ENCODE results near the gene SERPINA5.

SERPINA5 gene

GRCh38 chr14:94615823-94616570, 34.8 kb downstream of the SERPINA5 start (continued):
- TF ChIP-seq ZNF148 (tag by site-specific recombination; IDR thresholded peaks at IDR 0.05; ENCODE audit: borderline replicate concordance) (no peak), ZNF140 (tag by site-specific recombination; IDR thresholded peaks at IDR 0.05) (no peak)

GRCh38 chr14:94617366-94617941, 36.2 kb downstream of the SERPINA5 start:
- H3K9me3 ChIP-seq (ENCODE audit: control insufficient read depth, insufficient read depth, low read depth, low read length): no peaks in the 10 kb centered on the region
- H3K36me3 ChIP-seq (ENCODE audit: control insufficient read depth in 2 of 2, insufficient read depth in 1 of 2, low read length in 2 of 2): no peaks in the 10 kb centered on the region
- H3K4me1 ChIP-seq (ENCODE audit: control insufficient read depth, insufficient read depth, low read length): no peaks in the 10 kb centered on the region
- ChIA-PET POLR2A (no interaction called here), CTCF (interaction anchor here (0.5 to 0.6 kb wide), 2 partner anchors 21 to 24 kb away, joined by 3 read pairs; no protein-coding TSS in a partner anchor)
- TF ChIP-seq ZFHX2 (tag by site-specific recombination; conservative IDR thresholded peaks at IDR 0.05) (no peak), ZBTB48 (tag by site-specific recombination; IDR thresholded peaks at IDR 0.05) (no peak), ZBTB1 (tag by site-specific recombination; IDR thresholded peaks at IDR 0.05) (no peak), KLF10 (tag by site-specific recombination; IDR thresholded peaks at IDR 0.05) (no peak), ZBTB26 (tag by site-specific recombination; optimal IDR thresholded peaks at IDR 0.05) (no peak), PRDM2 (tag by site-specific recombination; IDR thresholded peaks at IDR 0.05; ENCODE audit: borderline replicate concordance) (no peak), GLI4 (tag by site-specific recombination; IDR thresholded peaks at IDR 0.05) (no peak), ZXDB (tag by site-specific recombination; IDR thresholded peaks at IDR 0.05) (no peak), OVOL3 (tag by site-specific recombination; IDR thresholded peaks at IDR 0.05) (no peak), ZNF48 (tag by site-specific recombination; IDR thresholded peaks at IDR 0.05) (no peak), ZNF311 (tag by site-specific recombination; IDR thresholded peaks at IDR 0.05; ENCODE audit: borderline replicate concordance) (no peak), ZNF830 (tag by site-specific recombination; IDR thresholded peaks at IDR 0.05; ENCODE audit: low read depth) (no peak), ZNF571 (tag by site-specific recombination; IDR thresholded peaks at IDR 0.05) (no peak), PRDM10 (tag by site-specific recombination; IDR thresholded peaks at IDR 0.05) (no peak), PRDM6 (tag by site-specific recombination; IDR thresholded peaks at IDR 0.05) (no peak)
- H3K4me3 ChIP-seq (ENCODE audit: low read depth, low read length): no peak overlapping the region
- H3K27ac ChIP-seq (ENCODE audit: extremely low read depth, low read depth, low read length): no peak overlapping the region

All from HEK293 (cell line).